Gastroesophageal sphincter (tissue), 3 donors: ENCODE results near the gene CBR4.

Experiments
- POLR2A ChIP-seq, 2 donors: fragments of 450-650 bp; IDR thresholded peaks; one replicate each; pipeline ENCODE4 v1.6.1; 2017; ENCODE audit warnings: antibody characterized with exemption in 2 of 2, mild to moderate bottlenecking in 2 of 2, moderate library complexity in 1 of 2
- POLR2AphosphoS5 ChIP-seq: sonication (generic); formaldehyde crosslinking; IDR thresholded peaks from one replicate; pipeline ENCODE4 v1.6.1; 2017; ENCODE audit warnings: antibody characterized with exemption
- TF ChIP-seq, protein P1 (sequence below), 4 experiments: fragments of 200-600 bp in 2 of 4; fragments of 450-650 bp in 2 of 4; sonication (generic) in 1 of 4; IDR thresholded peaks; one replicate each; pipeline ENCODE4 v1.5.1; 2017 to 2019; ENCODE audit warnings: antibody characterized with exemption in 4 of 4, mild to moderate bottlenecking in 2 of 4, moderate library complexity in 2 of 4

DNA sequence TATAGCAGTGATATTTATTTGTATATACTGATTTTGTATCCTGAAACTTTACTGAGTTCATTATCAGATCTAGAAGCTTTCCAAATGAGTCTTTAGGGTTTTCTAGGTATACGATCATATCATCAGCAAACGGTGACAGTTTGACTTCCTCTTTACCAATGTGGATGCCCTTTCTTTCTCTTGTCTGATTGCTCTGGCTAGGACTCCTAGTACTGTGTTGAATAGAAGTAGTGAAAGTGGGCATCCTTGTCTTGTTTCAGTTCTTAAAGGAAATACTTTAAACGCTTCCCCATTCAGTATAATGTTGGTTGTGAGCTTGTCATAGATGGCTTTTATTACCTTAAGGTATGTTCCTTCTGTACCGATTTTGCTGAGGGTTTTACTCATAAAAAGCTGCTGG lies 37.5 kb downstream of the CBR4 start:
- TF ChIP-seq POLR2A (IDR thresholded peaks at IDR 0.05) (no peak), POLR2AphosphoS5 (no peak)
- TF ChIP-seq, protein P1, sequence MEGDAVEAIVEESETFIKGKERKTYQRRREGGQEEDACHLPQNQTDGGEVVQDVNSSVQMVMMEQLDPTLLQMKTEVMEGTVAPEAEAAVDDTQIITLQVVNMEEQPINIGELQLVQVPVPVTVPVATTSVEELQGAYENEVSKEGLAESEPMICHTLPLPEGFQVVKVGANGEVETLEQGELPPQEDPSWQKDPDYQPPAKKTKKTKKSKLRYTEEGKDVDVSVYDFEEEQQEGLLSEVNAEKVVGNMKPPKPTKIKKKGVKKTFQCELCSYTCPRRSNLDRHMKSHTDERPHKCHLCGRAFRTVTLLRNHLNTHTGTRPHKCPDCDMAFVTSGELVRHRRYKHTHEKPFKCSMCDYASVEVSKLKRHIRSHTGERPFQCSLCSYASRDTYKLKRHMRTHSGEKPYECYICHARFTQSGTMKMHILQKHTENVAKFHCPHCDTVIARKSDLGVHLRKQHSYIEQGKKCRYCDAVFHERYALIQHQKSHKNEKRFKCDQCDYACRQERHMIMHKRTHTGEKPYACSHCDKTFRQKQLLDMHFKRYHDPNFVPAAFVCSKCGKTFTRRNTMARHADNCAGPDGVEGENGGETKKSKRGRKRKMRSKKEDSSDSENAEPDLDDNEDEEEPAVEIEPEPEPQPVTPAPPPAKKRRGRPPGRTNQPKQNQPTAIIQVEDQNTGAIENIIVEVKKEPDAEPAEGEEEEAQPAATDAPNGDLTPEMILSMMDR (IDR thresholded peaks at IDR 0.05): no peak
